OCI-M1 (cell line): ENCODE data around the gene MED22.

Experiments
- DNase-seq: peaks from one replicate; lab custom pipeline; 2025; lab: John Stamatoyannopoulos, UW

Gene MED22

GRCh38 chr9:133375724-133376654 lies 28.1 kb upstream of the MED22 start, which contains the start of the genes STKLD1 and SURF4:
STKLD1 (plus strand) TSS chr9:133376366; CDS start chr9:133376474, 108 bp downstream.
SURF4 (minus strand) TSS chr9:133376060; CDS start chr9:133375969, 91 bp downstream.
- peak; percentile 97 for DNase-seq

- DNase-seq, result peak; percentile 72
These were observed 27.3 kb upstream of the MED22 start for GRCh38 chr9:133375116-133375723.

- peak; percentile 66 for DNase-seq
These were observed 26.7 kb upstream of the MED22 start for GRCh38 chr9:133374612-133375115.

- no peak for DNase-seq
These were observed 24.2 kb upstream of the MED22 start for GRCh38 chr9:133372144-133372543.

GRCh38 chr9:133371261-133371711 lies 23.4 kb upstream of the MED22 start:
- DNase-seq, result no peak

GRCh38 chr9:133370685-133371084 lies 22.8 kb upstream of the MED22 start:
- DNase-seq, result no peak

- DNase-seq, result no peak
These were observed 22.0 kb upstream of the MED22 start for GRCh38 chr9:133369933-133370332.

GRCh38 chr9:133369422-133369821 lies 21.5 kb upstream of the MED22 start:
- DNase-seq, result no peak

GRCh38 chr9:133368249-133368881 lies 20.4 kb upstream of the MED22 start:
- no peak for DNase-seq

GRCh38 chr9:133367778-133368177 lies 19.8 kb upstream of the MED22 start:
- DNase-seq, result no peak

GRCh38 chr9:133367221-133367620 lies 19.3 kb upstream of the MED22 start:
- no peak for DNase-seq

- DNase-seq, result no peak
These were observed 18.5 kb upstream of the MED22 start for GRCh38 chr9:133366435-133366834.

GRCh38 chr9:133362359-133363044 lies 14.6 kb upstream of the MED22 start:
- DNase-seq, result no peak

GRCh38 chr9:133361507-133362092 lies 13.7 kb upstream of the MED22 start:
- no peak for DNase-seq

- no peak for DNase-seq
These were observed 12.8 kb upstream of the MED22 start for GRCh38 chr9:133360400-133361393.

- peak; percentile 25 for DNase-seq
These were observed 11.7 kb upstream of the MED22 start for GRCh38 chr9:133359399-133360175.

- DNase-seq, result no peak
These were observed 9.7 kb upstream of the MED22 start for GRCh38 chr9:133357656-133358055.

GRCh38 chr9:133356391-133357091 lies 8.6 kb upstream of the MED22 start, which contains the start of the genes SURF1 and SURF2:
SURF1 (minus strand) TSS chr9:133356487; CDS start chr9:133356453, 34 bp downstream.
SURF2 (plus strand) TSS chr9:133356550; CDS start chr9:133356593, 43 bp downstream.
- DNase-seq, result peak; percentile 89
